ENCODE results near the gene STAC.
"Not testable (repeated sequence)": the region's sequence is repeated elsewhere in the genome, so short reads cannot be mapped to it uniquely, and the experiment has no call there.

STAC gene

GRCh38 chr3:36417237-36417636 lies 36.9 kb downstream of the STAC start:
- DNase-seq: no peak

GRCh38 chr3:36418296-36418695 lies 38.0 kb downstream of the STAC start:
- DNase-seq: no peak

DNA sequence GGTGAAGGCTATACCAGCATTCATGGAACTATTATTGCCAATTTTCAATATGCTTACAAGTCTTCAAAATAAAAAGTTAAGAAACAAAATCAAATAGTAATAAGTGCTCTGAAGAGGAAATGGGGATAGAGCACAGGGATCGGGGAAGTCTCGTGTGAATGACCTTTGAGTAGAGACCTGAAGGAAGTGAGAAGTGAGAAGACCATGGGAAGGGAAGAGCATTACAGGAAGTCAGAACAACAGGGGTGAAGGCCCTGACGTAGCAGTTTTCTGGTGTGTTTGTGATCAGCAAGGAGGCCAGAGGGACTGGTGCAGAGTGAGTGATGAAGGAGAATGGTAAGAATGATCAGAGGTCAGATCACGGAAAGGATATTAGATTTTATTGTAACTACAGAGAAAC lies 48.1 kb downstream of the STAC start:
- no peak for DNase-seq

DNA sequence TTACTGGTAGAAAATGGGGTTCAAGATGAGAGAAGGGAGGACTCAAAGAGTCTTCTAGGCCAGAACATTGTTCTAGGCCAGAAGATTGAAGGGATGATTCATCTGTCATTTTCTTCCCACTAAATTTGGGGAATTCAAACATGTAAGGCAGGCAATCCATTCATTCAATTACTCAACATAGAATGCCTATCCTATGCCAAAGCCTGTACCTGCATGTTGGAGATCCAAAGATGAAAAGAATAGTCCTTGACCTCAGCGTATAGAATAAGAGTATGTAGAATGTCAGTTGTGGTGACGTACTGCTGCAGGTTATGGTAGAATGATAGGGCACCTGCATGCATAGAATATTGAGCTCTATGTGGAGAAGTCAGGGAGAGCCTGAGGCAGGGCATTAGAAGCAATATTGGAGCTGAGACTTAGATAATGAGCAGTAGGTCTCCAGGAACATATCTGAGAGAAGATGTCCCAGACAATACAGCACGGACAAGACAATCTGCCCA lies 49.7 kb downstream of the STAC start:
- DNase-seq: no peak

DNA sequence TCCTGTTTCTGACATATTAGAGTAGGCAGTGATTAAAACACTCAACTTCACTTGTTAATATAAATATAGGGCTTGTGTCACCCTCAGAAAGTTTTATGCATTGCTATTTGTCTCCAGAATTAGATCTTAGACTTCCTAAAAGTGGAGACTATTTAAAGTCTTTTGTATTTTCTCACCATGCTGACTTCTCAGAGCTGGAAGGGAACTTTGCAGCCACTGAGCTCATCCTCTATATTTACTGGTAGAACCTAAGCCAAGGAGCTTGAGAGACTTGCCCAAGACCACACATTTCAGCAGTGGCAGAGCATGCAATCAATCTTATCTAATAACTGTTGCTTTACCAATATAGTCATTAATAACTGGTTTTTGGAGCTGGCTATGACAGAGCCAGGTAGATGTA lies 53.2 kb downstream of the STAC start:
- no peak for DNase-seq

- peak; percentile 56 for DNase-seq
Measured at GRCh38 chr3:36434687-36435426, 54.6 kb downstream of the STAC start.

DNA sequence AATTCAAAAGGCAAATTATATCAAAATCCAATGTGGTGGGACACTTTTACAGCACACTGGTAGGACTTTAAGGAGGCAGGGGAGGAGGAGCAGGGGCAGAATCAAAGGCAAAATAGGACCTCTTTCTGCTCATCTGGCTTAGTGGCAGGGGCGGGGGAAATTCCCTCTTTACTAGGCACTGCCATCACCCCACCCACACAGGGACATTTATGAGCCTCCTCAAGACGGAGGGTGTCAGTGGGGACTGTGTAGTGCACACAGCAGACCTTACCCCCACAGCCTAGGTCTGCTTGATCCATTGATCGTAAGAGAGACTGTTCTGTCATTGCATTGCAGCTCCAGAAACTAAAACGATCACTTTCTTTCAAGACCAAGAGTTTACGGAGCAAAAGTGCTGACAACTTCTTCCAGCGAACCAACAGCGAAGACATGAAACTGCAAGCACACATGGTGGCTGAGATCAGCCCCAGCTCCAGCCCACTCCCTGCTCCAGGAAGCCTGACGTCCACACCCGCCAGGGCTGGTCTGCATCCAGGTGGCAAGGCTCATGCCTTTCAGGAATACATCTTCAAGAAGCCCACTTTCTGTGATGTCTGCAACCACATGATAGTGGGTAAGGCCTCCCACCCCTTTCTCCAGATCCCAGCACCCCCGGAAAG lies 62.9 kb downstream of the STAC start:
- no peak for DNase-seq

GRCh38 chr3:36444909-36445308 lies 64.6 kb downstream of the STAC start:
- no peak for DNase-seq

DNA sequence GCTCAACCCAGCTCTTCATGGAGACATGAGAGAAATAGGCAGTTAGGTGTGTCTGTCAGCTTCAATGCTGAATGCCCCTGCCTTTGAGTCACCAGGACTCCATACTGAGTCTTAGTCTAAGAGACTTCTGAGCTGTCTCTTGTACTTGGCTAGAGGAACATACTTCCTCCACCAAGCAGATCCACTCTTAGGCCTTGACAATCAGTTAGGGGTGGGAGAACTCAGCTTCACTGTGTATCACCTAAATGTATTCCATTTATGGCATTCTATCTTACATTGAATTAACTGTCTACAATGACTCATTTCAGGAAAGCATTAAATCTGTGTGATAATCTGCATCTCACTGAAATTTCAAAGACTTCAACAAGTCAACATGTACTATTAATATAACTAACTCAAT lies 66.0 kb downstream of the STAC start:
- no peak for DNase-seq

DNA sequence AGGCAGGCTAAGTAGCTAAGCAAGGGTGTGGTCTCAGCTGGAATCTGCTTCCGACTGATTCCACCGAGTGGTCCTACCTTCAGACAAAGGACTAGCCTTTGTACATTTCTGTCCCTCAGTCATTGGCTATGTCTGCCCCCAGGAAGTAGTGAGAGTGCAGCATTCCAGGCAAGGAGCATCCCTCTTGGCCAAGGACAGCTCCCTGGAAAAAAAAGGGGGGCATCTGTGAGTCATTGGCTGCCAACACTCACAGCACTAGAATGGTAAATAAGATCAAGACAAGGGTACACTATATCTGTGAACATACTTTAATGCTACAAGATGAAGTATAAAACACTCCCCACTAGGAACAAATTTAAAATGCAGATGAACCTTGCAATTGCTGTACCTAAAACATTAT lies 66.8 kb downstream of the STAC start:
- DNase-seq: no peak

DNA sequence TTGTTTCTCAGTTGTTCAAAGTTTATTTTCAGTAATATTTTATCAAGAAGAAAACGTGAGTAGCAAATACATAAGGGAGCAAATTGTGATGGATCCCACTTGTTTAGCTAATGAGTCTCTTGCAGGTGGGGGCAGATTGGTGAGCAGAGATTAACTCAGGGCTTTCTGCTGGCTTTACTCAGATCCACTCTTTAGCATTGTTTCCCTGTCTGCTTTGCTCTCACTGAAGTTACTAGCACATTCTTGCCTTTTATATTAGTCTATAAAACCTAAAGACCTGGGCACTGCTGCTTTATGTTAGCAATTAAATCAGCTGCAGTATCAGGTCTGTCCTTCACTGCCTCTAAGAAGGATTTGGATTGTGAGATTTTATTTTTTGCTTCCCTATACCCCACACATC lies 71.5 kb downstream of the STAC start:
- no peak for DNase-seq

DNA sequence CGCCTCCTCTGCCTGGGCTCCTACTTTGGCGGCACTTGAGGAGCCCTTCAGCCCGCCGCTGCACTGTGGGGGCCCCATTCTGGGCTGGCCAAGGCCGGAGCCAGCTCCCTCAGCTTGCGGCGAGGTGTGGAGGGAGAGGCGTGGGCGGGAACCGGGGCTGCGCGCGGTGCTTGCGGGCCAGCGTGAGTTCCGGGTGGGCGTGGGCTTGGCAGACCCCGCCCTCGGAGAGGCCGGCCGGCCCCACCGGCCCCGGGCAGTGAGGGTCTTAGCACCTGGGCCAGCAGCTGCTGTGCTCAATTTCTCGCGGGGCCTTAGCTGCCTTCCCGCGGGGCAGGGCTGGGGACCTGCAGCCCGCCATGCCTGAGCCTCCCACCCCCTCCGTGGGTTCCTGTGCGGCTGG lies 72.9 kb downstream of the STAC start:
- DNase-seq: not testable (repeated sequence)

DNA sequence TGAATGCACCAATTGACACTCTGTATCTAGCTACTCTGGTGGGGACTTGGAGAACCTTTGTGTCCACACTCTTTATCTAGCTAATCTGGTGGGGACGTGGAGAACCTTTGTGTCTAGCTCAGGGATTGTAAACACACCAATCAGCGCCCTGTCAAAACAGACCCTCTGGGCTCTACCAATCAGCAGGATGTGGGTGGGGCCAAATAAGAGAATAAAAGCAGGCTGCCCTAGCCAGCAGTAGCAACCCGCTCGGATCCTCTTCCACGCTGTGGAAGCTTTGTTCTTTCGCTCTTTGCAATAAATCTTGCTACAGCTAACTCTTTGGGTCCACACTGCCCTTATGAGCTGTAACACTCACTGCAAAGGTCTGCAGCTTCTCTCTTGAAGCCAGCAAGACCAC lies 73.6 kb downstream of the STAC start:
- DNase-seq: not testable (repeated sequence)

DNA sequence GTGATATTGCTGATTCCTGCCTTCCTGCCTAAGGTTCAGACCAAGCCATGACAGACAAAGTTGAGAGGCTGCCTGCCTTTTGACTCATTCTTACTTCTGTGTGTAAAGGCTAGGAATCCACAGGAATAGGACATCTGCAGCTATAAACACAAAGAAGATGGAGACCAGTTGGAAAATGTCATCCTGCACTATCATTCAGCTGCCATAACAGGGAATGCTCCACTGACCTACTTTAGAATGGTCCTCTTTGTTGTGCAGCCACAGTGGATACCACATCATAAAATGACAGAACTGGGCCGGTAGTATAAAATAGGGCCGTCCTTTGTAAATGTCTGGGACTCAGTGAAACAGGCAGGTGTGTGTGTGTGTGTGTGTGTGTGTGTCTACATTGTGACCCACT lies 75.1 kb downstream of the STAC start:
- no peak for DNase-seq

GRCh38 chr3:36456784-36457183 lies 76.5 kb downstream of the STAC start:
- no peak for DNase-seq

- DNase-seq: no peak
Measured at GRCh38 chr3:36457667-36458066, 77.4 kb downstream of the STAC start.

GRCh38 chr3:36459177-36459576 lies 78.9 kb downstream of the STAC start:
- DNase-seq: no peak

DNA sequence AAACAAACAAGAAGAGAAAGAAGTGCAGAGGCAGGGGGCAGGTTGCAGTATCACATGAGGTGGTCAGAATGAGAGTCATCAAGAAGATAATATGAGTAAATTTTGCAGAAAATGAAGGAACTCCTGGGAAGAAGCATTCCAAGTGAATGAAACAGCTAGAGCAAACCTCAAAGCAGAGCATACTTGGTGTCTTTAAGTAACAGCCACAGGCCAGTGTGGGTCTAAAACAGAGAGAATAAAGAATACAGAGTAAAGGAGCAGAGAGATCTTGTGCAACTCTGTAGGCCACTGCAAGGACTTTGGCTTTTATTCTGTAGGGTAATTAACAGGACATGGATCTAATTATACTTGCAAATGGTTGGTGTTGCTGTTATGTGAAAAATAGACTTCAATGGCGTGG lies 81.3 kb downstream of the STAC start:
- DNase-seq: no peak

- not testable (repeated sequence) for DNase-seq
Measured at GRCh38 chr3:36472045-36472444, 91.7 kb downstream of the STAC start.

DNA sequence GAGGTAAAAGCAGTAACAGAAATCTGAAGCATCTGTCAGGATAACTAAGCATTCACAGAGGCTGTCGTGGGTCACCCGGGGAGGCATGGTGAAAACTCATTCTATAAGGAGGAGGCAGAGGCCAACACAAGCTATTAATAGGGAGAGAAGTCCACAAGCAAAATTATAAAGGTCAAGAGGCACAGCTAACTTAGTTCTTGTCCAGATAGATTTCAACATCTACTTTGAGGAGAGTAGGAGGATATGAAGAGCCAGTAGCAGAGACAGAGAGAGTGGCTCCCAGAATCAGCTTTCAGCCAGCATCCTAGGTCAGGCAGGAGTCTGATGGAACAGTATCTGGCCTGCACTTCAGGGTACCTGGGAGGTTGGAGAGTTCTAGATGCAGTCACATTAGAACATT lies 95.3 kb downstream of the STAC start:
- no peak for DNase-seq

DNA sequence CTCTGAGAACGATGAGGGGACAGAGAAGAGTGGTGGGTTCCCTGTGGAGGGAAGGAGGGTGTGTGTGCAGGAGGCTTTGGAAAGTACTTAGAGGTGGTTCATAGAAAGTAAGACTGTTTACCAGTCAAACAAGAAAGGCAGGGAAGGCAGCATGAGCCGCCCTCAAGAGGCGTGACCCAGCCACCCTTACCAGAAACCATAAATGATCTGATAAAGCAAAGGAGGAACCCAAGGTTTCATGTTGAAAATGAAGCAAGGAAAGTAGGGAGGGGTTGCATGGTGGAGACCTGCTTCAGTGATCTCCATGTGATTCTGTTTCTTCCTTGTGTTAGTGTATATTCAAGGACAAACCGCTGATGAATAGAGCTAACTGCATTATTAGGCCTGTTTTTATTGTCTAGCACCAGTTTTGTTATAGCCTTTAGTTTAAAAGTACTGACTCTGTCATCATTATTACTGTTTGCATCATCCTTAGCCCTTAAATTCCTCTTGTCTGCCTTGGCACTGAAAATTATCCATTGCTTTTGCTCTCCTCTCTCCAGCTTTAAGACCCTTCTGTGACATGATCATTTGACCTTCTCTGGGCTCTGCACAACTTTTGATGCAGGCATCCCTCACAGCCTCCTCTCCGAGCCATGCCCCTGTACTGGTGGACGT lies 96.1 kb downstream of the STAC start:
- peak; percentile 79 for DNase-seq

DNA sequence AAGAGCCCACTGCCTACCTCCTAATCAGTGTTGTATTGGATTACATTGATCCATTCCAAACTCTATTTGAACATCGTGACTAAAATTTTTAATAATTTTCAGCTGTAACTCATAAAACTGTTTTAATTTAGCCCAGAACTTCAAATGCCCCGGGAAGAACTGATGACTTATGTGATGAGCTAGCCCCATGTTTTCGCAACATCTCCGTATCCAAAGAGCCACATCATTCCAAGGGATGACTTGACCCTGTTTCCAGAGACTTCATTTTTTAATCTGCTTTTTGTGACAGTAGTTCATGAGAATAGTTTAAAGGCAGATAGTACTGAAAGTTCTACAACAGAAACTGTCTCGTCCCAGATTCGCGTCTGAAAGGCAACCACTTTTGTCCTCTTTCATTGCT lies 97.4 kb downstream of the STAC start:
- no peak for DNase-seq

DNA sequence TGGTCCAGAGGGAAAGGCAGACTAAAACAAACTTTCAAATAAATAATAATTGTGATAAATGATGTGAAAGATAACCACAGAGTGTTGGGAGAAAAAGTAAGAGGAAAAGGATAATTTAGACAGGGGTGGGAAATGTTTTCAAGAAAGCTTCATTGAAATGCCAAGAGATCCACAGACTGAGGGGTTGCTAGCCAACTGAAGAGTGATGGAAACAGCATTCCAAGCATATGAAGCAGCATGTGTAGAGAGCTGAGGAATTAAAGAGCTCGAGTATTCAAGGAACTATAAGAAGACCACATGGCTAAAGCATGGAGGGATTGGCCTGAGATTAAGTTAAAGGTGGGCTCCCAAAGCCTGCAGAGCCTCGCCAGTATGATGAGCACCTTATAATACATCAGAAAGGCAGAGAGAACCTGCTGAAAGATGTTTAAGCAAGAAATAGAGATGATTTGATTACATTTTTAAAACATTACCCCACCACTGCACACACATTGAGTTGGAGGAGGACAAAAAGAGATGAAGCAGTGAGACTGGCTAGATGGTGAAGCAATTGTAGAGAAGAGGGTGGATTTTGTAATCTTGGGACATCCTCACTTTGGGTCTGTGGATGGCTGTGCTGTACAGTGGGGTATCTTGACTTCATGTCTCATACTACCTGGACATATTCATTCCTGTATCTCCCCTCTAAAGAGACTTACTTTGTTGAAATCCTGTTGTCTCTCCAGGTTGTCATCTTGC lies 100.8 kb downstream of the STAC start:
- DNase-seq: no peak

Data from hematopoietic multipotent progenitor cell treated with erythropoietin and hydrocortisone succinate and interleukin-3 and kit ligand, for 4 days (in vitro differentiated cells).